Skeletal muscle tissue (tissue), 4 donors: ENCODE results near the gene WNT5B. TPM values are rescaled to one million over a fixed set of nuclear protein-coding genes. Genes with fewer than 3 reads are reported as not detected.
"Not testable (repeated sequence)": the region's sequence is repeated elsewhere in the genome, so short reads cannot be mapped to it uniquely, and the experiment has no call there.

Source experiments
- H3K27ac ChIP-seq: one replicate; pipeline ENCODE4 v1.7.0; 2013; ENCODE audit warnings: mild to moderate bottlenecking, low read depth, low read length, inconsistent platforms
- H3K27me3 ChIP-seq, 3 donors: one replicate each; pipeline ENCODE4 v1.7.0; 2013; ENCODE audit warnings: low read length in 3 of 3; ENCODE audit not compliant: control insufficient read depth in 3 of 3, insufficient read depth in 3 of 3
- H3K36me3 ChIP-seq, 3 donors: one replicate each; pipeline ENCODE4 v1.7.0; 2013; ENCODE audit warnings: low read length in 3 of 3; ENCODE audit not compliant: control insufficient read depth in 3 of 3, insufficient read depth in 3 of 3
- H3K4me1 ChIP-seq, 3 donors: one replicate each; pipeline ENCODE4 v1.7.0; 2013; ENCODE audit warnings: low read length in 3 of 3, mild to moderate bottlenecking in 3 of 3; ENCODE audit not compliant: control insufficient read depth in 3 of 3, insufficient read depth in 3 of 3
- H3K4me3 ChIP-seq, 3 donors: one replicate each; pipeline ENCODE4 v1.7.0; 2013; ENCODE audit warnings: low read length in 3 of 3
- H3K9ac ChIP-seq, 3 donors: one replicate each; pipeline ENCODE4 v1.7.0; 2013; ENCODE audit warnings: low read length in 3 of 3, mild to moderate bottlenecking in 3 of 3, moderate library complexity in 2 of 3, low read depth in 1 of 3
- H3K9me3 ChIP-seq, 3 donors: one replicate each; pipeline ENCODE4 v1.7.0; 2013; ENCODE audit warnings: low read length in 3 of 3; ENCODE audit not compliant: control insufficient read depth in 3 of 3
- total RNA-seq: library from RNA; depleted of rRNA; stranded (reverse); fragments of >200 nt; gene quantifications from one replicate; pipeline ENCODE4 v1.2.3, GENCODE V29; 2014
- donor health status: Osteomylitis.

WNT5B gene
- total RNA-seq, 1 donor from 2014 or later: 30.3 TPM

DNA sequence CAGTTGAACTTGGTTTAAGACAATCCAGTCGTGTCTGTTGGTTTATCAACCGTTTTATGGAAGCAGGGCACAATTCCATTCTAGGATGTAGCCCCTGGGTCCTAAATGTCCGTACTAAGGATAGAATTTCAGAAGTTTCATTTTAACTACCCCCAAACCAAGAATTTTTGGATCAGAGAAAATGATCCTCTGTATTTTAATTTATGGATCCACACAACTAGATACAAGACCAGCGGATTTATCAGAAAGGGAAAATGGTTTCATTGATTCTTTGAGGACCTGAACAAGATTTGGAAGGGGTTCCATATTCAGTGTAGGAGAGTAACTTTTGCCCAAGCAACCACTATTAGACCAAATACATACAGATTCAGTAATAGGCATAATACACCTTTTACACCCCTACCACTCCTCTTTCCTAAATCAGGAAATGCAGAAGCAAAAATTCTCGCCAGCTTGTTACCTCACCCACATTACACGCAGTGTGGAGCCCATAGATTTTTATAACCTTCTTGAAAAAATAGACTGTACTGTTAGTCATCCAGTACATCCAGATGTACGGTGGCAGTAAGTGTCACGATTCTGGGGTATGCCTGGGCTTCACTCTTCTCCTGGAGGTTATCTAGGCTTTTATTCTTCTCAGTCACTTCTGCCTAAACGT is 33.2 kb upstream of the WNT5B start:
- Histone ChIP-seq H3K36me3 (no peaks in the 10 kb centered on the region), H3K4me1 (peaks cover 30 to 34% (median 32%) of the 10 kb centered on the region in 3 donors), H3K9me3 (no peaks in the 10 kb centered on the region), H3K27me3 (no peaks in the 10 kb centered on the region), H3K4me3 (peak overlapping the region in 2 of 3 donors; percentile 82 to 83), H3K9ac (peak overlapping the region in 1 of 3 donors; percentile 83), H3K27ac (peak overlapping the region; percentile 84)

DNA sequence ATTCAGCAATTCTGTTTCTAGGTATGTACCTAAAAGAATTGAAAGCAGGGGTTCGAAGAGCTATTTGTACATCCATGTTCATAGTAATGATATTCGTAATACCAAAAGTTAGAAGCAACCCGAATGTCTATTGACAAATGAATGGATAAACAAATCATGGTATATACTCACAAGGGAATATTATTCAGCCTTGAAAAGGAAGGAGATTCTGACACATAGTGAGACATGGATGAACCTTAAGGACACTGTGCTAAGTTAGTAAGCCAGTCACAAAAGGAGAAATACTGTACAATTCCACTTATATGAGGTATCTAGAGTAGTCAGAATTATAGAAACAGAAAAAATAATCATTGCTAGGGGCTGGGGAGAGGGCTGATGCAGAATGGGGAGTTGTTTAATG is 30.3 kb upstream of the WNT5B start:
- H3K4me1 ChIP-seq: peaks cover 8 to 12% (median 9%) of the 10 kb centered on the region in 3 donors
- H3K9ac ChIP-seq: no peak overlapping the region
- H3K36me3 ChIP-seq: no peaks in the 10 kb centered on the region
- H3K4me3 ChIP-seq: no peak overlapping the region
- H3K9me3 ChIP-seq: no peaks in the 10 kb centered on the region
- no peaks in the 10 kb centered on the region for H3K27me3 ChIP-seq
- H3K27ac ChIP-seq: no peak overlapping the region

DNA sequence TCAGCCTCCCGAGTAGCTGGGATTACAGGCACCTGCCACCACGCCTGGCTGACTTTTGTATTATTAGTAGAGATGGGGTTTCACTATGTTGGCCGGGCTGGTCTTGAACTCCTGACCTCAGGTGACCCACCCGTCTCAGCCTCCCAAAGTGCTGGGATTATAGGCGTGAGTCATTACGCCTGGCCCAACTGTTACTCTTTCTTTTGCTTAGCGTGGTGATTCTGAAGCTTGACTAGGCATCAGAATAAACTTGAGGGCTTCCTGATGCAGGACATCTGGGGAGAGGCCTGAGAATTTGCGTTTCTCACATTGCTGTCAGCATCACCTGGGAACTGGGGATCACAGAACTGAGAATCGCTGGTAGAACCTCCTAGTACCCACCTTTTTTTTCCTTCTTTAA is 26.3 kb upstream of the WNT5B start:
- not testable (repeated sequence) for H3K9me3 ChIP-seq, H3K9ac ChIP-seq, H3K27ac ChIP-seq, H3K27me3 ChIP-seq, H3K36me3 ChIP-seq, H3K4me3 ChIP-seq
- H3K4me1 ChIP-seq: peaks cover 13 to 22% (median 14%) of the 10 kb centered on the region in 3 donors

DNA sequence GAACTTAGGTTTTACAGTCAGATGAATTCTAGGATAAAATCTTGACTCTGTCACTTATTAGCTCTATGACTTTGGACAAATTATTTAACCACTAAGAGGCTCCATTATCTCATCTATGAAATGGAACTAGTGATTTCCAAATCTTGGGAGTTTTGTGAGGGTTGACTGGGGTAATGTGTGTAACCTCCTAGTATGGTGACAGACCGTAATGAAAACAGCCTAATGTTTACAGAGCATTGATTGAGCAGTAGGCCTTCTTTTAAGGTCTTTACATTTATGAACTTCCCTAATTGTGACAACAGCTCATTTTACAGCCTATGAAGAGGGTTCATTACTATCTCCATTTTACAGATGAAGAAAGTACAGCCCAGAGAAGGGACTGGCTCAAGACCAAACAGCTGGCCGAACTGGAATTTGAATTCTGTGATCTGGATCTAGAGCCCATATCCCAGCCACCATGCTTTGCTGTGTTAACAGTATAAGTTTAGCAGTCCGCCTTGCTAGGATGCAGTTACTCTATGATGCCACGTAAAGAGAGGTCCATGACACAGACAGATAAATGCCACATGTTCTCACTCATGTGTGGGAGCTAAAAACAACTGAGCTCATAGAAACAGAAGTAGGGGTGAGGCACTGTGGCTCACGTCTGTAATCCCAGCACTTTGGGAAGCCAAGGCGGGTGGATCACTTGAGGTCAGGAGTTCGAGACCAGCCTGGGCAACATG is 25.6 kb upstream of the WNT5B start:
- peaks cover 14 to 22% (median 16%) of the 10 kb centered on the region in 3 donors for H3K4me1 ChIP-seq
- H3K27me3 ChIP-seq: no peaks in the 10 kb centered on the region
- H3K9ac ChIP-seq: no peak overlapping the region
- H3K27ac ChIP-seq: no peak overlapping the region
- H3K4me3 ChIP-seq: no peak overlapping the region
- H3K9me3 ChIP-seq: no peaks in the 10 kb centered on the region
- H3K36me3 ChIP-seq: no peaks in the 10 kb centered on the region

DNA sequence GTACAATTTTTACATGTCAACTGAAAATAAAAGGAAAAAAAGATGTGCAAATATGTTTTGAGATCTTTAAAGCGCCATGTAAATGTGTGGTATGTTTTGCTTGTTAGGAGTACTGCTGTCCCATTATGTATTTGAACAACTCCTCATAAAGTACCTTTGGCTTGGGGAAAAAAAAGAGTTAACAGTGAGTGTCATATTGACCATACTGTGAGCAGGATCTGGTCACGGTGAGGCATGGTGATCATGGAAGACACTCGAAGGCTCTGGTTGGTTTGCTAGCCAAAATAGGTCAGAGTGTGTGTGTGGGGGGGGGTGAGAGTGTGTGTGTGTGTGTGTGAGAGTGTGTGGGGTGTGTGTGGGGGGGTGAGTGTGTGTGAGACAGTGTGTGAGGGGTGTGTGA is 24.6 kb upstream of the WNT5B start:
- H3K4me3 ChIP-seq: no peak overlapping the region
- no peaks in the 10 kb centered on the region for H3K9me3 ChIP-seq
- H3K4me1 ChIP-seq: peaks cover 14 to 22% (median 18%) of the 10 kb centered on the region in 3 donors
- no peaks in the 10 kb centered on the region for H3K36me3 ChIP-seq
- H3K27me3 ChIP-seq: no peaks in the 10 kb centered on the region
- H3K27ac ChIP-seq: no peak overlapping the region
- no peak overlapping the region for H3K9ac ChIP-seq

DNA sequence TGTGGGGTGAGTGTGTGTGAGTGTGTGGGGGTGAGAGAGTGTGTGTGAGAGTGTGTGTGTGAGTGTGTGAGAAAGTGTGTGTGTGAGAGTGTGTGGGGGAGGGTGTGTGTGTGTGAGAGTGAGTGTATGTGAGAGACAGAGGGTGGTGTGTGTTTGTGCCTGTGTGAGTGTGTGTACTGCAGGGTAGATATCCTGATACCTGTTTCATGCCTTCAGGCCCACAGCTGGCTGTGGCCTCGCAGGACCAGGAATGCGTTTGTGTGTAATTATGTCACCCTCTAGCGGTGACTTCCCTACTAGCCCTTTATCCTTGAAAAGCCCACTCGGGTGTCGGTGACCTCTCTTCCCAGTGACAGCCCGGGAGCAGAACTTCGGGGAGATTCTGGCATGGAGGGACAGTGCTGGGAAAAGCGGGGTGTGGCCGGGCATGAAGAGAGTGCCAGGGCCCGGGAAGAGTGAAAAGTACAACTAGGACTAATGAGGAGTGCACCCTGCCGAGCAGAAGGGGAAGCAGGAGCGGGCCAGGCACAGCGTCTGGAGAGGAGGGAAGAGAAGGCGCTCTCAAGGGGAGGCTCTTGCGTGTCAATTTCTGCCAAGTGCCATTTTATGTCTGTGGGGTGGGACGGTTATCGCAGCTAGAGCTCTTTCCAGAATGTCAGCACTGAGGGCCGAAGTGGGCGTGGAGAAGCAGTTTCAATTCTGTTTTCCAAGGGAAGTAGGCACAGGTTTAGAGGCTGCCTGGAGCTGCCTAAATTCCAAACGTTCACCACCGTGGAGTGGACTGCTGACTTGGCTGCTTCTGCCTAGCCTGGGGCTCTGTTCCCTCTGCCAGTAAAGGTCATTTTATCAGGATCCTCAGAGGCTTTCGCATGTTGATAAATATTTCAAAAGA is 23.7 kb upstream of the WNT5B start:
- Histone ChIP-seq H3K4me1 (peaks cover 14 to 22% (median 18%) of the 10 kb centered on the region in 3 donors), H3K27ac (peak overlapping the region; percentile 91), H3K27me3 (no peaks in the 10 kb centered on the region), H3K9me3 (no peaks in the 10 kb centered on the region), H3K4me3 (peak overlapping the region; percentile 77 to 86 (median 84)), H3K36me3 (no peaks in the 10 kb centered on the region), H3K9ac (peak overlapping the region; percentile 80 to 91 (median 85))

DNA sequence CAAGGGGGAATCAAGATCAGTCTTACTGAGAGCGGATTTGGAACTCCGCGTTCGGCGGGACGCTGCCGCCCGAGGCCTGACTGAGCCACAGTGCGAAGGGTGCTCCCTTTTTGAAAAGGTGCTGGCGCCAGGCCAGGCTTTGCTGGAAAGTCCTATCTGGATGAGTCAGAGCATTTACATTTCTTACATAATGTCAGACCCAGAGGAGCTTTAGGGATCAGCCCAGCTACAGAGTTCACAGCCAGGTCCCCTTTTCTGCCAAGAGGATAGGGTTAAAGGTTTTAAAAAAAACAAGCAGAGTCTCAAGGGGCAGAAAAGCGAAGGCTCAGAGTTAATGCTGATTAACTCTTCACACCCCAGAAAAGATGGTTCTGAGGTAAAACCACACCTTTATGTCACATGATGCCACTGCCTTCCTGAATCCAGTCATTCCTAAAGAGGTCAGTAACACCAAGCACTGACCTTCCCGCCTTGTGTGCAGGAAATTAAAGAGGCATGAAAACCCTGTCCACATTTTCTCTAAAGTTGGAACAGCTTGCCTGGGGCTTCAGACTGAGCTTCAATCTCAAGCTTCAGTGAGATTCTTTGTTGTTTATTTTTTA is 22.9 kb upstream of the WNT5B start:
- peak overlapping the region; percentile 77 to 86 (median 84) for H3K4me3 ChIP-seq
- H3K27ac ChIP-seq: peak overlapping the region; percentile 91
- no peaks in the 10 kb centered on the region for H3K36me3 ChIP-seq
- no peaks in the 10 kb centered on the region for H3K9me3 ChIP-seq
- H3K27me3 ChIP-seq: no peaks in the 10 kb centered on the region
- peaks cover 14 to 22% (median 18%) of the 10 kb centered on the region in 3 donors for H3K4me1 ChIP-seq
- peak overlapping the region; percentile 80 to 91 (median 85) for H3K9ac ChIP-seq

DNA sequence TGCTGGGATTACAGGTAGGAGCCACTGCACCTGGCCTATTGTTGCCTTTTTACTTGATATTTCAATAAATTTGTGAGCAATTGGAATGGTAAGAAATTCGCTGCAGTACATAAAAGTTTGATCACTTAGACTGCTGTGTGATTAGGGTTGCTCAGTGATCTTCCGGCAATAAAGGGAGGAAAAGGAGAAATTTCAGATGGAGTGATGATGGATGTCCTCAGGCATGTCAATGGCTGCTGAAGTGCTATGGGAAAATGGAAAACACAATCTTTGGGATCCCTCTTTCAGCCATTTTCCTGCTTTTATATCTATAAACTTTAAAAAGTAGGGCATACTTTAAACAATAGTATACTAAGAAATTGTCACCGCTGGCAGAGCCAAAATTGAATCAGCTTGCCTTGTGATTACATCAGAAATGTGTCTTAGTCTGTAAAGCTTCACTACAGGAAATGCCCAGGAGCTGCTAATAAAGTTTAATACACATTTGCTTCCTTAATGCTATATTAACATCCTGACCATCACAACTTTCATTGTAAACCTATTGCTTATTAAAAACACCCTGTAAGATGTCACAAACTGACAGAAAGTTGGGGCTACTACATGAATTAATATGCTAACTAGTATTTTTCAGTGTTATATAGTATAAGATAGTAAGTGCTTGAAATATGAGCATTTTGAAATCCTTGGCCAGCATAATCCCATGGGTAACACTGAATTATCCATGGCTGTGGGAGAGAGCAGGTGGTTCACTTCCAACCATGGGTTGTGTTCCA is 20.9 kb upstream of the WNT5B start:
- Histone ChIP-seq H3K36me3 (no peaks in the 10 kb centered on the region), H3K4me3 (no peak overlapping the region), H3K27me3 (no peaks in the 10 kb centered on the region), H3K27ac (no peak overlapping the region), H3K9ac (no peak overlapping the region), H3K9me3 (no peaks in the 10 kb centered on the region), H3K4me1 (peaks cover 14 to 18% (median 18%) of the 10 kb centered on the region in 3 donors)

DNA sequence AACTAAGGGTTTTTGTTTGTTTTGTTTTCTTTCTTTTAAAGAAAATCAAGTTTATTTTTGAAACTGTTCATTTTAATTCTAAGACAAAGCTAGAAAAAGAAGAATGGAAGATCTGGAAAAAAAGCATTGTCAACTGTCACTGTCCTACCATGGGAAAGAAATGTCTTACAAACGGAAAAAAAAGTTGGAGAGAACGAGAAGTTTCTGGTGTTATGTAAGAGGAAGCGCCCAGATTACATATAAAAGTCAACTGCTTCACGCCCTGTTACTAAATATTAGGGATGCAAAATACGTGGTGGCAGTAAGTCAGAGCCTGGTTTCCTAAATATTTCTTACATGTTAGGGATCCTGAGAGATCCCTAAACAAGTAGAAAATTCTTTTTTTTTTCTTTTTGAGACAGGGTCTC is 20.3 kb upstream of the WNT5B start:
- no peak overlapping the region for H3K4me3 ChIP-seq
- H3K36me3 ChIP-seq: no peaks in the 10 kb centered on the region
- no peak overlapping the region for H3K9ac ChIP-seq
- H3K27ac ChIP-seq: no peak overlapping the region
- no peaks in the 10 kb centered on the region for H3K27me3 ChIP-seq
- no peaks in the 10 kb centered on the region for H3K9me3 ChIP-seq
- H3K4me1 ChIP-seq: peaks cover 14 to 18% (median 18%) of the 10 kb centered on the region in 3 donors
